GM03348 (cell line): ENCODE results near the gene AGBL4.
A peak's percentile ranks its signal among the peaks of the same experiment; 100 is the strongest.

Experiments used
- DNase-seq: peaks from one replicate; pipeline ENCODE4 v3.0.0; 2012; ENCODE audit warnings: low spot score

AGBL4 gene

GRCh38 chr1:48718705-48719104, 1305.0 kb downstream of the AGBL4 start:
- no peak for DNase-seq

DNA sequence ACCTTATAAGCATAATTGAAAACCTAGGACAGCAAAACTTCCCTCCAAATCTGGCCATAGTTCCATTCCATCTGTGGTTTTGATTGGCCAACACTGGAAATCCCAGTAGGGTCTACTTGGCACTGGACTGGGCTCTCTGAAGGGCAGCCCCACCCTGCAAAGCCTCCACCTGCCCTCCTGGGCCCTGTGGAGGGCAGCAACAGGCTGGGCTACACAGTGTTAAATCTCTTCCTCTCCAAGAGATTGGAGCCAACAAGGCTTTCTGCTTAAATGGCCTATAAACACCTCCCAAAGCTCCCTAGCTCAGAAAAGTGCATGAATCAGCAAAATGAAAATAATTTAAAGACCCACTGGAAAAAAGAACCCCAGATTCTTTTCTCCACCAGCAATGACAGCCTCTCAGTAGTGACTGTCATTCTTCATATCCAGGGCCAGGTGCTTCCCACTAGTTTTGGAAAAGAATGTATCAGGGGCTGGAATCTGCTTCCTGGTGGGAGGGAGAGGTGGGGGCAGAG, 1305.6 kb downstream of the AGBL4 start:
- DNase-seq: no peak

DNA sequence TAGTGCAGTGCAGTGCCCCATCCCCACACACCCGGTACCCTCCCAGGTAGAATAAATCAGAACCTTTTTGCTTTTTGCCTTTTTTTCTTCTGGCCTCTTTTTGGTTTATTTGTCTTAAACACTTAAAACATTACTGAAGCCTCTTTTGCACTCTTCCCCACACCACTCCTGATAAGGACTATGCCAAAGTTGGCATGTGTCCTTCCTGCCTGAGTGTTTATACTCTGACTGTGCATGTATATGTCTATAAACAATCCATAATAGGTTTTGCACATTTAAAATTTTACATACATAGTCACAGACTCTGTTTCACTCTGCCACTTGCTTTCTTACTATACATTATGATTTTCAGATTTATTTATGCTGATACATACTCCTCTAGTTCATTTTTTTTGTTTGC, 1306.7 kb downstream of the AGBL4 start:
- no peak for DNase-seq

DNA sequence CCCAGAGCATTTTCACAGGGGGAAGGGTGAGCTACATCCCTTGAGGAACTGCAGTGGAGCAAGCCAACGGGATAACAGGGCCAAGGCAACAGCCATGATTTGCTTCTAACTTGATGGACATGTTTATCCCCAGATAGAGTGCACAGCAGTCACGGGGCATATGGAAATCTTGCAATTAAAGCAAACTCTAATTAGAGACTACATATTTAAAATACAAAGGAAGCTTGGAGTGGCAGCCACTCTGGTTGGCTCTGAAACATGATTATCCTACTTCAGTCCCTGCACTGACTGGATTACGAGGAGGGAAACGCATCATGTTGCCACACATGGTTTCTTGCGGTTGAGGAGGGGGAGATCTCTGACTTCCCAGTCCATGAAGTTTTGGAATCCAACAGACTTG, 1307.8 kb downstream of the AGBL4 start:
- DNase-seq: no peak

GRCh38 chr1:48710915-48711314, 1312.8 kb downstream of the AGBL4 start:
- no peak for DNase-seq

GRCh38 chr1:48710318-48710717, 1313.4 kb downstream of the AGBL4 start:
- DNase-seq: no peak

DNA sequence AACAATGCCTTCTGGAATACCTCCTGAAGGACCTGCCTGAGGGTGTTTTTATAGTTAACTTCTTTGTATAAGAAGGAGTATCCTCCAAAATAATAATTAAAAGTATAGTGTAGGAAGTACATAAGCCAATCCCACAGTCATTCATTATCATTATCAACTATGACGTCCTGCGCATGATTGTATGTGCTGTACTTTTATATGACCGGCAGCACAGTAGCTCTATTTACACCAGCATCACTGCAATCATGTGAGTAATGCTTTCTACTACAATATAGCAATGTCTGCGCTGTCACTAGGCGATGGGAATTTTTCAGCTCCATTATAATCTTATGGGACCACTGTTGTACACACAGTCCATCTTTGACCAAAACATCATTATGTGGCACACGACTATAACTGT, 1319.0 kb downstream of the AGBL4 start:
- DNase-seq: no peak

DNA sequence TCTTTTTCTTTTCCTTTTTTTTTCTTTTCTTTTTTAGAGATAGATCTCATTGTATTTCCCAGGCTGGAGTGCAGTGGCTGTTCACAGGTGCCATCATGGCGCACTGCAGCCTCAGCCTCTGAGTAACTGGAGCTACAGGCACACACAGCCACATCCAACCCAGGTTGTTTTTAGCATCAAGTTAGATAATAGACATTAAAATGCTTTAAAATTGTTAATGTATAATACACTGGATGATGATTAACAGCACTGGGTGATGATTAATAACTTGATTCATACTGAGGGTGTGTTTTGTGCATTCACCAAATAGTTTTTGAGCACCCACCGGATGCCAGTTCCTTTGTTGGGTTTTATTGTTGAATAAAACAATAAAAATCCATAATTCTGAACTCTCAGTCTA, 1322.3 kb downstream of the AGBL4 start:
- DNase-seq: no peak

DNA sequence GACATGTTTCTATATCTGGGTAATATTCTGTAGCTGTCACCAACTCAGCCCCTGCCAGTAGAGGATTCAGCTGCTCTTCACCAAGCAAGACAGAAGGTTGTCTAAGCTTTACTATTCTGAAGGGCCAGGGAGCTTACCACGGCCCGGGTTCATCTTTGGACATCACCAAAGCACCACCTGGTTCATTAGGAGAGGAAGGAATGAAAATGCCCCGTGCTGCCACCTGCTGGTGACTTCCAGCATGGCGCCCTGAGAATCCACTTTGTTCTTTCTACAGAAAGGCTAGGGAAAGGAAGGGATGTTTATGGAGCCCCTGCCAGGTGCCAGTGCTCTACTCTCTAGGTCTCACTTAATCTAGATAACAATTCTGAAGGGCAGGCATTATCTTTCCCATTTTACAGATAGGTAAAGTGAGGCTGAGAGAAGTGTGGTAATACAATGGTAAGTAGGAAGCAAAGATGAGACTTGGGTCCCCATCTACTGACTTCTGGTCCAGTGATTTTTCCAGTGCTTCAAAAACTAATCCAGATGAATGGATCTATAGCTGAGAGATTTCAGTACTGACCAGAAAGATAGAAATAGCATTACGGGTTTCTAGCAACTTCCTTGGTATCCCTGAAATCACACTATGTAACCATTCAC, 1326.6 kb downstream of the AGBL4 start:
- DNase-seq: peak; percentile 75

DNA sequence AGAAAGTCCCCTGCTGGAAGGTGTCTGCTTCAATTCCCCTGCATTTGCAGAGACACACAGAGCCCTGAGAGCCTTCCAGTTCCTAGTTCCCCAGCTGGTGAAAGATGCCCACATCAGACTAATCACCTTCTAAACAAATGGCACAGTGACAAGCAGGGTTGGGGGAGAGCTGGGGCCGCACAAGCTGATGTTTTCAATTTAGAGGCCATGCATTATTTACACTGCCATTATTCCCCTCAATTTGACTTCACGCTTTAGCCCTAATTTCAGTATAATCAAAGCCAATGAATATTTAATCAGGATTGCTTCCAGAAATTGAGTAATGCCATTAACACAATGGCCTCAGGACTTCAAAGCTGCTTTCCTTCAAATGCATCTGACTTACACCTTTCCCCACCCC, 1328.6 kb downstream of the AGBL4 start:
- no peak for DNase-seq

DNA sequence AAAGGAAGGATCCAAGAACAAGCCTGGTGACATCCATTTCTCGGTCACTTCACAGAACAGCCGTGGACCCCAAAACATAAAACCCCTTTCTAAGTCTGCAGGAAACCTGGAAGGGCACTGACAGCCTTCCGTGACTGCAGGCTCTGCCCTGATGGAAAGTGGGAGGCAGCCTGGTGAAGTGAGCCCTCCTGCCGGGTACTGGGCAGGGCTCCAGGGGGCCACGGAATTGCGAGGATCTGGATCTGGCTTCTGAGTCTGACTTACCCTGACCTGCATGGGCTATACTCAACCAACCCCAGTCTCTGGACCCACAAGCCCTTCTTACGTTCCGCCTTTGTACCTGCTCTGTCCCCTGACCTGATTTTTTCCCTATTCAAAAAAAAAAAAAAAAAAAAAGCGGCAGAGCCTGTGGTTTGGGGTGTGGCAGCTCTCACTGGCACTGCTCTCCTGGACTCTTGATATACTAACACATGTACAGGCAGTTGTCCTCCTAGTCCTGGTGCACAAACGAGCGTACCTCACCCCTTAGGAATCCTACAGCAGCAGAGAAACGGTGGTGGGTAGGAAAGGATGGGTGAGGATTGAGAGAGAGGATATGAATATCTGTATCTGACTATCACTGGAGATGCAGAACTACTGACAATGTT, 1330.0 kb downstream of the AGBL4 start:
- DNase-seq: no peak

- DNase-seq: no peak
Measured at GRCh38 chr1:48693180-48693579, 1330.6 kb downstream of the AGBL4 start.

- DNase-seq: no peak
Measured at GRCh38 chr1:48692235-48692634, 1331.5 kb downstream of the AGBL4 start.

DNA sequence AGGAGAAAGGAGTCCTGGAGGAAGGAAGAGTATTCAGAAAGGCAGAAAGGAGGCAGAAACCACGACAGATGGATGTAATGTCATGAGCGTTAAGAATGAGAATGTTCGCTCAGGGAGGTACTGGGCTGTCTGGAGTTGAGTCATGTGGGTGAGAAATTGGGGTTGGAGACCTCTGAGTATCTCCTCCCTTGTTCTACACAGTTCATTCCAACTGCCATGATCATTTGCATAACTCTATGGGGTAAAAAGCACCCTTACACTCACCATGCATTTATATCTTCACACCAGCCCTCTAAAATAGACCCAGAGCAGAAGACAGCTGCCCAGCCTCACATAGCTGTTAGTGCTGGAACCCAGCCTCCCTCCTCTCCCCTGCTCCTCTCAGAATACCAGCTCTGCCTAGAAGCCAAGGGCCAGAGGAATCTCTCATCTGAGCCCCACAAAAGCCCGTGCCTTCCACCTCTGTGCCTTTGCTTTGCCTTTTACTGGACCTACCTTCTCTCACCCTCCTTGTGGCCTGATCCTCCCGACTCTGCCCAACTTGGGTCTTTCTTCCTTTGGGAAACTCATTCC, 1332.2 kb downstream of the AGBL4 start:
- DNase-seq: no peak

GRCh38 chr1:48688102-48688760, 1335.5 kb downstream of the AGBL4 start:
- DNase-seq: no peak

- no peak for DNase-seq
Measured at GRCh38 chr1:48687282-48688045, 1336.3 kb downstream of the AGBL4 start.

GRCh38 chr1:48686159-48686558, 1337.6 kb downstream of the AGBL4 start:
- no peak for DNase-seq

GRCh38 chr1:48684381-48684780, 1339.4 kb downstream of the AGBL4 start:
- no peak for DNase-seq

- DNase-seq: no peak
Measured at GRCh38 chr1:48683839-48684238, 1339.9 kb downstream of the AGBL4 start.

- DNase-seq: no peak
Measured at GRCh38 chr1:48681476-48682305, 1342.1 kb downstream of the AGBL4 start.

GRCh38 chr1:48680411-48681035, 1343.2 kb downstream of the AGBL4 start:
- no peak for DNase-seq
